Esophagus squamous epithelium (tissue), 5 donors: Measurements from ENCODE around the gene ATG2B. TPM values are rescaled to one million over a fixed set of nuclear protein-coding genes. Genes with fewer than 3 reads are reported as not detected.

ENCODE experiments used
- DNase-seq: peaks from one replicate; lab custom pipeline; 2025; lab: John Stamatoyannopoulos, UW
- H3K27ac ChIP-seq, 4 donors: fragments of 200-600 bp; sonication (generic); one replicate each; pipeline ENCODE4 v1.5.1; 2016 to 2019; ENCODE audit warnings: mild to moderate bottlenecking in 1 of 4
- H3K27me3 ChIP-seq, 4 donors: fragments of 200-600 bp; sonication (generic); 1 replicate in 3 of 4; 2 replicates in 1 of 4; pipeline versions ENCODE4 v1.5.1 to v1.6.0; 2017 to 2021; ENCODE audit warnings: antibody characterized with exemption in 1 of 4
- H3K36me3 ChIP-seq, 3 donors: fragments of 200-600 bp; sonication (generic); one replicate each; pipeline ENCODE4 v1.5.1; 2016 to 2019
- H3K4me1 ChIP-seq, 3 donors: fragments of 200-600 bp; sonication (generic); one replicate each; pipeline ENCODE4 v1.5.1; 2017 to 2019
- H3K4me3 ChIP-seq, 4 donors: fragments of 200-600 bp; sonication (generic); 1 replicate in 3 of 4; 2 replicates in 1 of 4; pipeline ENCODE4 v1.5.1; 2016 to 2019; ENCODE audit warnings: mild to moderate bottlenecking in 2 of 4, moderate library complexity in 1 of 4
- H3K9me3 ChIP-seq, 3 donors: fragments of 200-600 bp; sonication (generic); one replicate each; pipeline ENCODE4 v1.5.1; 2016 to 2019
- CTCF ChIP-seq, 6 experiments: fragments of 450-650 bp in 4 of 6; fragments of 200-600 bp in 2 of 6; sonication (generic) in 2 of 6; IDR thresholded peaks; one replicate each; pipeline ENCODE4 v1.5.1; 2016 to 2019; ENCODE audit warnings: antibody characterized with exemption in 6 of 6, mild to moderate bottlenecking in 4 of 6, moderate library complexity in 4 of 6
- POLR2A ChIP-seq, 4 donors: fragments of 450-650 bp; IDR thresholded peaks; one replicate each; pipeline ENCODE4 v1.6.1; 2017; ENCODE audit warnings: antibody characterized with exemption in 4 of 4, mild to moderate bottlenecking in 4 of 4, moderate library complexity in 3 of 4
- WGBS, 2 donors: methylation state at CpG; one replicate each; pipeline ENCODE4 v1.1.5; 2018; 5-methylcytosine and 5-hydroxymethylcytosine counted together
- intact Hi-C: fragments of 100-400 bp; cut with DNase I; formaldehyde crosslinking; loops from one replicate; pipeline ENCODE4 v1.15.0; 2022
- total RNA-seq, 4 donors: library from RNA; depleted of rRNA; stranded (reverse); fragments of >200 nt; gene quantifications; one replicate each; pipeline ENCODE4 v1.1.0, GENCODE V29; 2016
- donor health status: DM: yes; HTN: yes; CAD: no.

Gene ATG2B
- total RNA-seq, 4 donors from 2014 or later = 10.6 to 24.6 (median 14.0) TPM

GRCh38 chr14:96284008-96284407 is 79.1 kb downstream of the ATG2B start:
- WGBS, 2 donors = 91 to 94% methylated on average over 9 of the region's 9 CpGs
- peaks cover 0 to 80% (median 6%) of the 10 kb centered on the region in 3 donors for H3K36me3 ChIP-seq
- intact Hi-C loops = no loop called here
- no peaks in the 10 kb centered on the region for H3K27me3 ChIP-seq
- DNase-seq = no peak
- no peak overlapping the region for H3K27ac ChIP-seq
- TF ChIP-seq CTCF (IDR thresholded peaks at IDR 0.05) = no peak
- TF ChIP-seq POLR2A (IDR thresholded peaks at IDR 0.05) = no peak
- no peaks in the 10 kb centered on the region for H3K9me3 ChIP-seq
- peaks cover 0 to 10% (median 0%) of the 10 kb centered on the region in 3 donors for H3K4me1 ChIP-seq
- no peak overlapping the region for H3K4me3 ChIP-seq

GRCh38 chr14:96281486-96281885 is 81.7 kb downstream of the ATG2B start:
- no peak for DNase-seq
- intact Hi-C loops = no loop called here
- WGBS, 2 donors = 66 to 71% methylated on average over 4 of the region's 4 CpGs
- no peaks in the 10 kb centered on the region for H3K4me1 ChIP-seq
- no peaks in the 10 kb centered on the region for H3K27me3 ChIP-seq
- peaks cover 0 to 16% (median 11%) of the 10 kb centered on the region in 3 donors for H3K9me3 ChIP-seq
- H3K4me3 ChIP-seq = no peak overlapping the region
- no peak for TF ChIP-seq POLR2A (IDR thresholded peaks at IDR 0.05)
- TF ChIP-seq CTCF (IDR thresholded peaks at IDR 0.05) = no peak
- H3K27ac ChIP-seq = no peak overlapping the region
- H3K36me3 ChIP-seq = peaks cover 0 to 55% (median 6%) of the 10 kb centered on the region in 3 donors

GRCh38 chr14:96280104-96280503 is 83.0 kb downstream of the ATG2B start:
- Histone ChIP-seq H3K4me3 (no peak overlapping the region), H3K9me3 (peaks cover 0 to 16% (median 11%) of the 10 kb centered on the region in 3 donors), H3K36me3 (peaks cover 0 to 41% (median 3%) of the 10 kb centered on the region in 3 donors), H3K27me3 (no peaks in the 10 kb centered on the region), H3K4me1 (peaks cover 0 to 10% (median 5%) of the 10 kb centered on the region in 3 donors), H3K27ac (no peak overlapping the region)
- 94 to 100% methylated on average over 2 of the region's 2 CpGs for WGBS, 2 donors
- DNase-seq = no peak
- intact Hi-C loops = no loop called here
- TF ChIP-seq CTCF (IDR thresholded peaks at IDR 0.05) (no peak), POLR2A (IDR thresholded peaks at IDR 0.05) (no peak)

GRCh38 chr14:96279564-96279963 is 83.6 kb downstream of the ATG2B start:
- DNase-seq = no peak
- H3K9me3 ChIP-seq = peaks cover 0 to 16% (median 11%) of the 10 kb centered on the region in 3 donors
- peaks cover 0 to 36% (median 3%) of the 10 kb centered on the region in 3 donors for H3K36me3 ChIP-seq
- H3K27me3 ChIP-seq = no peaks in the 10 kb centered on the region
- H3K27ac ChIP-seq = no peak overlapping the region
- peaks cover 0 to 15% (median 5%) of the 10 kb centered on the region in 3 donors for H3K4me1 ChIP-seq
- intact Hi-C loops = no loop called here
- TF ChIP-seq CTCF (IDR thresholded peaks at IDR 0.05) (no peak), POLR2A (IDR thresholded peaks at IDR 0.05) (no peak)
- WGBS, 2 donors = 79 to 96% methylated on average over 6 to 7 of the region's 8 CpGs
- H3K4me3 ChIP-seq = no peak overlapping the region

- TF ChIP-seq CTCF (IDR thresholded peaks at IDR 0.05) (no peak), POLR2A (IDR thresholded peaks at IDR 0.05) (no peak)
- 93 to 100% methylated on average over 1 of the region's 1 CpG for WGBS, 2 donors
- no peak for DNase-seq
- Histone ChIP-seq H3K36me3 (peaks cover 0 to 19% (median 3%) of the 10 kb centered on the region in 3 donors), H3K4me1 (peaks cover 0 to 21% (median 5%) of the 10 kb centered on the region in 3 donors), H3K9me3 (peaks cover 0 to 16% (median 11%) of the 10 kb centered on the region in 3 donors), H3K27ac (no peak overlapping the region), H3K27me3 (no peaks in the 10 kb centered on the region), H3K4me3 (no peak overlapping the region)
- intact Hi-C loops = no loop called here
Measured at GRCh38 chr14:96277890-96278289, 85.3 kb downstream of the ATG2B start.
